ENCODE data around the gene CLEC4G.

The CLEC4G gene

DNA sequence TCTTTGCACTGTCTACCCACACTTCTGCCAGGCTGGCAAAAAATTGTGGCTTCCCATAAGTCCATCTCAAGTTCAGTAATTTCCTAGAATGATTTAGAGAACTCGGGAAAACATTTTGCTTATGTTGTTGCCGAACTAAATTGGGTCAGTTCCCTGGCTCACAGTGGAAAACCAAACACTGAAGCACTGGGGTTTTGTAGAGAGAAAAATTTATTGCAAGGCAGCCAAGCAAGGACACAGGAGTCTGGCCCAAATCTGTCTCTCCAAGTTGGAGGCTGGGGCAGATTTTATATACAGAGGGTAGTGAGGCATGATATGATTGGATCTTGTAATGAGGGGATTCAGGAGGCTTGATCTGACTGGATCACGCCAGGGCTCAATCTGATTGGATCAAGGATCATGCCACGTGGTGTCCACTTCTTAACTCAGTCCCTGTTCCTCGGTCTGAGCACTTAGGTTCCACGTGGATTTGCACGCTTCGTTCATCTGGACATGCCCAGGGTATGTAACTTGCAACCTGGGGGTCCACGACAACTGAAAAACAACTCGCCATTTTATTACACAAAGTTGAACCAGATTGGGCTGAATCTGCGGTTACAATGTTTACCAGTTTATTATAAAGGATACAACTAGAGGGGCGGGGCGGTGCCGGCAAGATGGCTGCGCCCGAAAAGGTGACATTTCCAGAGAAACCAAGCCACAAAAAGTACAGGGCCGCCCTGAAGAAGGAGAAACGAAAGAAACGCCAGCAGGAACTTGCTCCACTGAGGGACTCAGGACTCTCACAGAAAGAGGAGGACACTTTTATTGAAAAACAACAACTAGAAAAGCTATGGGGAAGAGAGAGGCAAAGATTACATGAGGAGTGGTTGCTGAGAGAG lies 8.1 kb upstream of the CLEC4G start:
- Mint-ChIP-seq H3K4me3 (no peak overlapping the region), H3K36me3 (no peaks in the 10 kb centered on the region), H3K4me1 (peaks cover 6% of the 10 kb centered on the region), H3K9me3 (no peaks in the 10 kb centered on the region), H3K27ac (no peak overlapping the region)
- ATAC-seq (no peak), DNase-seq (ENCODE audit: low spot score in 2 of 2) (no peak)

DNA sequence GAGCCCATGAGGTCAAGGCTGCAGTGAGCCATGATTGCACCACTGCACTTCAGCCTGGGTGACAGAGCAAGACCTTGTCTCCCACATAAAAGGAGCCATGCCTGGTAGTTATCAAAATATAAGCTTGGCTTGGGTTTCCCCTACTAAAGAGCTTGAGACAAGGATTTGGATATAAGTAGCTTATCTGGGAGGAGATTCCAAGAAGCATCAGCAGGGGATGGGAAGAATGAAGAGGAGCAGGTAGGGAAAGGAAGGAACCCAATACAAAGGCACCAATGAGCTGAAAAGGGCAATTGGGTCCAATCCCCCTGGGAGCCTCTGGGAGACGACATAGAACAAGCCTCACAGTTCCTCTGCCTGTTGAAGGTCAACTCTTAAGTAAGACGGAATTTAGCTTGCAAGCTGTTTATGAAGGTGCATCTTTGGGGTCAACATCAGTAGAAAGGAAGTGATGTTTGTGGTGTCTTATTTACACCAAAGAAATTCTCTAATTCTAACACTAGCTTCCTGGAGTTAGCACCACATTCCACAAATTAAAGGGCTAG lies 7.4 kb upstream of the CLEC4G start:
- H3K27ac Mint-ChIP-seq = no peak overlapping the region
- H3K36me3 Mint-ChIP-seq = no peaks in the 10 kb centered on the region
- ATAC-seq (no peak), DNase-seq (ENCODE audit: low spot score in 2 of 2) (no peak)
- H3K4me1 Mint-ChIP-seq = peaks cover 6% of the 10 kb centered on the region
- H3K4me3 Mint-ChIP-seq = no peak overlapping the region
- no peaks in the 10 kb centered on the region for H3K9me3 Mint-ChIP-seq

DNA sequence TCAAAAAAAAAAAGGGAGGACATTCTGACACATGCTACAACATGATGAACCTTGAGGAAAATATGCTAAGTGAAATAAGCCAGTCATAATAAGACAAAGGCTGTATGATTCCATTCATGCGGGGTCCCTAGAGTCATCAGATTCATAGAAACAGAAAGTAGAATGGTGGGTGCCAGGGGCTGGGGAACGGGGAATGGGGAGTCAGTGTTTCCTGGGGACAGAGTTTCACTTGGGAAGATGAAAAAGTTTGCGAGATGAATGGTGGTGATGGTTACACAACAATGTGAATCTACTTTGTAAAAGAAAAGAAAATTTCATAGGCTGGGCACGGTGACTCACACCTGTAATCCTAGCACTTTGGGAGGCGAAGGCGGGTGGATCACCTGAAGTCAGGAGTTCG lies 6.1 kb upstream of the CLEC4G start:
- Mint-ChIP-seq H3K4me3 (no peak overlapping the region), H3K9me3 (no peaks in the 10 kb centered on the region), H3K36me3 (no peaks in the 10 kb centered on the region), H3K4me1 (peaks cover 6% of the 10 kb centered on the region), H3K27ac (no peak overlapping the region)
- peak; percentile 48 for ATAC-seq
- DNase-seq (ENCODE audit: low spot score in 2 of 2) = no peak

DNA sequence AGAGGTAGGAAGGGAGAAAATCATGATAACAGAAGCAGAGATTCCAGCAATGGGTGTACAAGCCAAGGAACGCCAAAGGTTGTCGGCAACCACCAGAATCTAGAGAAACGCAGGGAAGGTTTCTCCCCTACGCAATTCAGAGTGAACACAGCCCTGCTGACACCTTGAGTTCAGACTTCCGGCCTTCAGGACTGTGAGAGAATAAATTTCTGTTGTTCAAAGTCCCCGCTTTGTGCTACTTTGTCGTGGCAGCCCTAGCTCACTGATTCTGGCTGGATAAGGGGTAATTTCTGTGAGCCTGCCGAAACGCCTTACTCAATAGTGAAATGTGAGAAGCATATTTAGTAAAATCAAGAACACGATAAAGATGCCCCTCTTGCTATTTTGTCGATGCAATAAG lies 5.3 kb upstream of the CLEC4G start:
- Mint-ChIP-seq H3K27ac (no peak overlapping the region), H3K36me3 (no peaks in the 10 kb centered on the region), H3K4me1 (peaks cover 6% of the 10 kb centered on the region), H3K4me3 (no peak overlapping the region), H3K9me3 (no peaks in the 10 kb centered on the region)
- DNase-seq (ENCODE audit: low spot score in 2 of 2) (no peak), ATAC-seq (no peak)

DNA sequence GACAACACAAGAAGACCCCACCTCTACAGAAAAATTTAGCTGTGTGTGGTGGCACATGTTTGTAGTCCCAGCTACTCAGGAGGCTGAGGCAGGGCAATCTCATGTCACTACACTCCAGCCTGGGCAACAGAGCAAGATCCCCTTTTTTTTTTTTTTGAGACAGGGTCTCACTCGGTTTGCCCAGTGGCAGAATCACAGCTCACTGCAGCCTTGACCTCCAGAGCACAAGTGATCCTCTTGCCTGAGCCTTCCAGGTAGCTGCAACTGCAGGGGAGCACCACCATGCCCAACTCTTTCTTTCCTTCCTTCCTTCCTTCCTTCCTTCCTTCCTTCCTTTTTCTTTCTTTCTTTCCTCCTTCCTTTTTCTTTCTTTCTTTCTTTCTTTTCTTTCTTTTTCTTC lies 4.2 kb upstream of the CLEC4G start:
- H3K27ac Mint-ChIP-seq = no peak overlapping the region
- no peak for DNase-seq (ENCODE audit: low spot score in 2 of 2)
- ATAC-seq = no peak
- H3K36me3 Mint-ChIP-seq = no peaks in the 10 kb centered on the region
- H3K9me3 Mint-ChIP-seq = no peaks in the 10 kb centered on the region
- no peak overlapping the region for H3K4me3 Mint-ChIP-seq
- peaks cover 6% of the 10 kb centered on the region for H3K4me1 Mint-ChIP-seq

DNA sequence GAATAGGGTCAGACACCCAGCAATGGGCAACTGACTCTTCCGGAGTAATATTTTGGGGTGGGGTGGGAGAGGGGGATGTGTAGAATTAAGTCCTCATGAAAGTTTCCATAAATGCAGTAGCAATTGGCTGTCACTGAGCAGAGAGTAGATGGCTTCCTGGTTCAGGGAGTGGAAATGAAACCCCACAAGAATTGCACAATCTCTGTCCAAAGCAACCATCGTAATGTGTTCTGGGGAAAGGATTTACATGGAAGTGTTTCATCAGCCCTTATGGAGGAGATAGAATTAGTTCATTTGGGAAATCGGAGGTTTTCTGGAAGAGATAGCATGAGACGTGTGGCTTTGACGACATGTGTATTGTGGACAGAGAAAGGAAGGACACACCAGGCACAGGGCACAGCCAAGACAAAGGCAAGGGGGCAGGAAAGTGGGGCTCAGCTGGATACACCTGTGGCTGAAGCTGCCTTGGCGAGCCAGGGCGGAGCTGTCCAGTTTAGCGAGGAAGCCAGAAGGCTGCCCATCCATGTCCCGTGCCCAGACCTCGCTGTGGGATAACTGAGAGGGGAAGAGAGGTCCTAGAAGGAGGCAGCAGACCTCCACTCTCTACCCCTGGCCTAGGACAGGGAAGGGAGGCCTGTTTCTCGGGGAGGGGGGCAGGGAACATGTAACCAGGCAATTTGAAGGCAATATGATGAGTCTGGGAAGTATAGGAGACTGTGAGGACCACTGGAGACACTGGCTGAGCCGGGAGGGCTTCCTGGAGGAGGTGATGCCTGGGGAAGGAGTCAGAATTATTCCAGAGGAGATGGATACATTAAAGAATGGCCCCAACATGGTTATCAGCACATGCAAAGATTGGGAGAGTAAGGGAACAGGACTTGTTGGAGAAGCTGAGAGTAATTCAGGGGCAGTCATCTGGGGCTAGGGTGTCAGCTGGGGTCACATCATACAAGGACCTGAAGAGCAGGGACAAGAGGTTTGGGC lies 2.6 kb upstream of the CLEC4G start:
- H3K4me1 Mint-ChIP-seq = no peaks in the 10 kb centered on the region
- H3K27ac Mint-ChIP-seq = no peak overlapping the region
- no peaks in the 10 kb centered on the region for H3K9me3 Mint-ChIP-seq
- ATAC-seq = no peak
- no peak for DNase-seq (ENCODE audit: low spot score in 2 of 2)
- no peaks in the 10 kb centered on the region for H3K36me3 Mint-ChIP-seq
- no peak overlapping the region for H3K4me3 Mint-ChIP-seq

GRCh38 chr19:7733376-7733775 lies 1.5 kb upstream of the CLEC4G start:
- Mint-ChIP-seq H3K36me3 (no peaks in the 10 kb centered on the region), H3K4me1 (no peaks in the 10 kb centered on the region), H3K9me3 (no peaks in the 10 kb centered on the region), H3K4me3 (no peak overlapping the region), H3K27ac (no peak overlapping the region)
- DNase-seq (ENCODE audit: low spot score in 2 of 2) = no peak
- no peak for ATAC-seq

DNA sequence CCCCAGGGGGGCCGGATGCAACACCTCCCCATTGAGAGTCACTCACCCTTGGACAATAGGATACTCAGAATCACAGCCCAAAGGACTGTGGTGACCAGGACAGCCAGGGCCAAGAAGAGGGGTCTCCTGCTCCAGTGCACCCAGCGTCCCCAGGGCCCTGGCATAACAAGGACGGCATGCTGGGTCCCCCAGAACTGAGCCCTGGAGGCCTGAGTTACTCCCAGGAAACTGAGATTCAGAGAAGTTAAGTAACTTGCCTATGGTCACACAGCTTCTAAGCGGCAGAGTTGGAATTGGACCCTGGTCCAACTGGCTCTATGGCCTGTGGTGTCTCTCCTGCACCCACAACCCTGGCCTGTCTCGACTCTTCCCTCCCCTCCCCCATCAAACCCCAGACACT lies 295 bp downstream of the CLEC4G start:
- Mint-ChIP-seq H3K9me3 (no peaks in the 10 kb centered on the region), H3K4me3 (no peak overlapping the region), H3K27ac (no peak overlapping the region), H3K4me1 (no peaks in the 10 kb centered on the region), H3K36me3 (no peaks in the 10 kb centered on the region)
- ATAC-seq = no peak
- no peak for DNase-seq (ENCODE audit: low spot score in 2 of 2)

GRCh38 chr19:7731218-7731595 lies 703 bp downstream of the CLEC4G start:
- Mint-ChIP-seq H3K27ac (no peak overlapping the region), H3K4me1 (no peaks in the 10 kb centered on the region), H3K4me3 (no peak overlapping the region), H3K36me3 (no peaks in the 10 kb centered on the region), H3K9me3 (no peaks in the 10 kb centered on the region)
- ATAC-seq (no peak), DNase-seq (ENCODE audit: low spot score in 2 of 2) (no peak)

GRCh38 chr19:7730286-7731217 lies 1.4 kb downstream of the CLEC4G start:
- H3K27ac Mint-ChIP-seq = no peak overlapping the region
- ATAC-seq (no peak), DNase-seq (ENCODE audit: low spot score in 2 of 2) (no peak)
- H3K36me3 Mint-ChIP-seq = no peaks in the 10 kb centered on the region
- no peaks in the 10 kb centered on the region for H3K9me3 Mint-ChIP-seq
- no peaks in the 10 kb centered on the region for H3K4me1 Mint-ChIP-seq
- H3K4me3 Mint-ChIP-seq = no peak overlapping the region

DNA sequence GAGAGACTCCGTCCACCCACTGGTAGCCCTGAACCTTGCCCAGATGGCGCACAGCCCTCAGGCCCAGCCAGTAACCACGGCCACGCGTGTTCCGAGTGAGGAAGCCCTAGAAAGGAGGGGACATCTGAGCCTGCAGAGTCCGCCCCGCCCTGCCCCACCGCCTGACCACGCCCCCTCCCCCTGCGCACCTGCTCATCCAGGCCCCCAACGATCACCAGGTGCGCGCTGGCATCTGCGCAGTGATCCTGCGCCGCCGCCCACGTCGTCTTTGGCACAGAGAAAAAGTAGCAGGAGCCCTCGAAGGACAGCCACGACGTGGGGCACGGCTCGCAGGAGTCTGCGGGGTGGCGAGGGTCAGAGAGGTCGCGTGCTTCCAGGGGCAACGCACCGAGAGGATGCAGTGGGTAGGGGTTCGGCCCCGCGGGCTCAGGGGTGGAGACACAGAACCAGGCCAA lies 2.1 kb downstream of the CLEC4G start:
- no peaks in the 10 kb centered on the region for H3K36me3 Mint-ChIP-seq
- no peak overlapping the region for H3K27ac Mint-ChIP-seq
- H3K4me1 Mint-ChIP-seq = no peaks in the 10 kb centered on the region
- no peak for DNase-seq (ENCODE audit: low spot score in 2 of 2)
- H3K4me3 Mint-ChIP-seq = no peak overlapping the region
- no peak for ATAC-seq
- no peaks in the 10 kb centered on the region for H3K9me3 Mint-ChIP-seq

DNA sequence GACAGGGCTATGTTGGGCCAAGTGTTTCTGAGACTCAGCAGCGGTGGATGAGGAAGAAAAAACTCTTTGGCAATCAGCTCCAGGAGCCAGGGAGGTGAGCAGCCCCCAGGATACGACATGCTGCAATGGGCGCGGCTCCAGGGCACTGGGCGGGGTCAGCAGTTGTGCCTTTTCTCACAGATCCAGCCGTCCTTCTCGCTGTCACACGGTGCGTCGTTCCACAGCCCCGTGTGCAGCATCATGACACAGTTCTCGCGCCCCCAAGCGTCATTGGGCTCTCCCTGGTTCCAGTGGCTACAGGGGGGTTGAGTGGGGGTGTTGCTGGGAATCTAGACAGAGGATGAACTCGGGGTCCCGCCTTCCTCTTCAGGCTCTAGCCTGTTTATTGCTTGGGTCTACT lies 2.7 kb downstream of the CLEC4G start:
- Mint-ChIP-seq H3K4me1 (no peaks in the 10 kb centered on the region), H3K9me3 (no peaks in the 10 kb centered on the region), H3K36me3 (no peaks in the 10 kb centered on the region), H3K4me3 (no peak overlapping the region), H3K27ac (no peak overlapping the region)
- ATAC-seq (no peak), DNase-seq (ENCODE audit: low spot score in 2 of 2) (no peak)

DNA sequence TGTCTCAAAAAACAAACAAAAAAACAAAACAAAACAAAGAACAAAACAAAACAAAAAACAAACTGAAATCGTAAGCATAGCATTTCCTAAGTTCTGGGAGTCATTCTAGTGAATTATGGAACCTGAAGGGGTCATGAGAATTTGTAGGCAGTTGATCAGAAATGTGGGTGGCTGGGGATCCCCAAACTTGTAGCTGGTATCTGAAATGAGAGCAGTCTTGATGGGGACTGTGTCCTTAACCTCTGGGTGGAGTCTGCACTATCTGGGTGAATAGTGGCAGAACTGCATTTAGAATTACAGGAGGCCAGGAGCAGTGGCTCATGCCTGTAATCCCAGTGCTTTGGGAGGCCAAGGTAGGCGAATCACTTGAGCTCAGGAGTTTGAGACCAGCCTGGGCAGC lies 6.1 kb downstream of the CLEC4G start:
- H3K4me1 Mint-ChIP-seq = no peaks in the 10 kb centered on the region
- no peaks in the 10 kb centered on the region for H3K36me3 Mint-ChIP-seq
- H3K27ac Mint-ChIP-seq = no peak overlapping the region
- DNase-seq (ENCODE audit: low spot score in 2 of 2) (no peak), ATAC-seq (no peak)
- H3K9me3 Mint-ChIP-seq = no peaks in the 10 kb centered on the region
- H3K4me3 Mint-ChIP-seq = no peak overlapping the region

DNA sequence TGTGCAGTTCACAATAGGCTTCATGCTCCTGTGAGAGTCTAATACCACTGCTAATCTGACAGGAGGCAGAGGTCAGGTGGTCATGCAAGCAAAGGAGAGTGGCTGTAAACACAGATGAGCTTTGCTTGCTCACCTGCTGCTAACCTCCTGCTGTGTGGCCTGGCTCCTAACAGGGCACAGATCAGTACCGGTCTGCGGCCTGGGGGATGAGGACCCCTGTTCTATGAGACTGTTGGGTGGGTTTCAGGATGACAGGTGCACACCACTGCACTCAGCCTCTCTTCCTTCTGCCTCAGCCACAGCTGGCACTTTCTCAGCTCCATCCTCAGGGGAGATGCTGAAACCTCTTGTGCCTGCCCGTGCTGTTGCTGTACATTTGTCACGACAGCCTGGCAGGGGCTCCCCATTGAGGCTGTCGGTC lies 9.7 kb downstream of the CLEC4G start:
- H3K9me3 Mint-ChIP-seq = no peaks in the 10 kb centered on the region
- DNase-seq (ENCODE audit: low spot score in 2 of 2) (no peak), ATAC-seq (peak; percentile 13)
- no peak overlapping the region for H3K27ac Mint-ChIP-seq
- no peaks in the 10 kb centered on the region for H3K36me3 Mint-ChIP-seq
- no peaks in the 10 kb centered on the region for H3K4me1 Mint-ChIP-seq
- H3K4me3 Mint-ChIP-seq = no peak overlapping the region

- DNase-seq (ENCODE audit: low spot score in 2 of 2) (no peak), ATAC-seq (no peak)
- no peaks in the 10 kb centered on the region for H3K9me3 Mint-ChIP-seq
- H3K36me3 Mint-ChIP-seq = no peaks in the 10 kb centered on the region
- no peak overlapping the region for H3K4me3 Mint-ChIP-seq
- no peak overlapping the region for H3K27ac Mint-ChIP-seq
- no peaks in the 10 kb centered on the region for H3K4me1 Mint-ChIP-seq
Observed at GRCh38 chr19:7720351-7720750, 11.6 kb downstream of the CLEC4G start.
